ENCODE data around the gene NOL8.

The NOL8 gene

DNA sequence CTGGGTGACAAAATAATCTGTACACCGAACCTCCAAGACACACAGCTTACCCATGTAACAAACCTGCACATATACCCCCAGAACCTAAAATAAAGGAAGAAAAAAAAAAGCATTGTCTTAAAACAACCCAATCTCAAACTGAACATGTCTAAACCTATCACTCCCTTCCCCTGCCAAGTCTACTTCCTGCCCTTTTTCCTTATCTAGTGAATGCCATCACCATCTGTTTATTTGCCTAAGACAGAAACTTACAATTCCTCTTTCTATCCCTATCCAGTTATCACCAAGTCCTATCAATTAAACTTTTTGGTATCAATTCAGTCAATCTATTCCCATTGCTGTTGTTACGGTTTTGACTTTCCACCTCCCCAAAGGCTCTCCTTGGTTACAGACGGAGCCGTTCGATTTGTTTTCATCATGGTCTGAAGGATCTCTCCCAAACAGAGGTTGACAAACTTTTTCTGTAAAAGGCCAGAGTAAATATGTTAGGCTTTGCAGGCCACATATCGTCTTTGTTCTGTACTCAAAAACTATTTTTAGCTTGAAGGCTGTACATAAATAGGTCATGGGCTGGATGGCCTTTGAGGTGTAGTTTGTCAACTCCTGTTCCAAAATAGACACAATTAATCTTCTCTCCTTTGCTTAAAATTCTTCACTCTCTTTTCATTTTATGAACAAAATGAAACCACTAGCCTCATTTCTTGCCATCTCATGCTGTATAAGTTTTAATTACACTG is 12.1 kb downstream of the NOL8 start:
- DNase-seq (ENCODE audit: low spot score): no peak

DNA sequence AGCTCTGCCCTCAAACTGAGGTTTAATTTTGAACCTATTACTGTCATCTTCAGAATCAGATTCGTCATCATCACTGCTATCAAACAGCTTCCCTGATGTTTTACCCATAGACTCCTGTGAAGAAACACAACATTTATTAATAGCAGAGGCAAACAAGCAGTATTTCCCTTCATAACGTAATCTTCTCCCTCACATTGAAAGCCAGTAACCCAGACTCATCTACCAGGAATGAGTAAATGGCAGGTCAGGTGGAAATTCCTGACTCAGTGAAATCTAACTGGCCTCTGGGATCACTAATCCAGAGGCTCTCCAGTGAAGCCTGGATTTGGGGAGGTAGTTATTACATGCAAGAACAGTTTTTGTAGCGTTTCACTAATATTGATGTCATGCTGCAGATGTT is 14.6 kb downstream of the NOL8 start:
- no peak for DNase-seq (ENCODE audit: low spot score)

DNA sequence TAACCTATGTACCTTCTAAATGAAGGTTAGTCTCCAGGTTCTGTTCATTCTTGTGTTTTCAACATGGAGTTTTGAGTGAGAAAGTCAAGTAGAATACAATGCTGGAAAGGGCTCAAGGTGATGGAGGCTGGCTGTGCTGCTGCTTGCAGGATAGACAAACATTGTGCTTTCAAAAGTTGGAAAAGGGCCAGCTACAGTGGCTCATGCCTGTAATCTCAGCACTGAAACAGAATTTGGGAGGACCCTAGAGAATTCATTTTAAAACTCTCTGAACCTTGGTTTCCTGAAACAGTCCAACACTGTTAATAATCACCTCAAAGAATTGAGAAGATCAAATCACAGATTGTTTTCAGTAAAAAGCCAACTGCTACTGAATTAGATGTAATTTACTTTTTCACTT is 16.3 kb downstream of the NOL8 start:
- no peak for DNase-seq (ENCODE audit: low spot score)

DNA sequence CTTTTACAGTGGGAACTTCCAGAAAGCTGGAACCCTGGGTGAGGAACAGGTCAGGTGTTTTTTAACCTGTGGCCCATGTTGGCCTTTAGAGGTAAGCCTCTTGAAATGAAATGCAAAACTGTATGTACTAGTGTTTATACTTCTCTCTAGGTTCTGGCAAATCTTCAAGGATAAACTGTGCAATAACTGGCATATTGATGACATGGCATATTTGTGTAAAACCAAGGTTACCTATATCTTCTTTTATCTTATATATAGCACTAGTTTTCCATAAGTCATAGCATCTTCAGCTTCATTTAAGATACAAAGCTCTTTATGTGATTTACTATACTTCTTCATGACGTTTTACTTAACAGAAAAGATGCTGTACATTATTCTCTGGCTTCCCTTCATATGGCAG is 24.2 kb downstream of the NOL8 start:
- DNase-seq (ENCODE audit: low spot score): no peak

DNA sequence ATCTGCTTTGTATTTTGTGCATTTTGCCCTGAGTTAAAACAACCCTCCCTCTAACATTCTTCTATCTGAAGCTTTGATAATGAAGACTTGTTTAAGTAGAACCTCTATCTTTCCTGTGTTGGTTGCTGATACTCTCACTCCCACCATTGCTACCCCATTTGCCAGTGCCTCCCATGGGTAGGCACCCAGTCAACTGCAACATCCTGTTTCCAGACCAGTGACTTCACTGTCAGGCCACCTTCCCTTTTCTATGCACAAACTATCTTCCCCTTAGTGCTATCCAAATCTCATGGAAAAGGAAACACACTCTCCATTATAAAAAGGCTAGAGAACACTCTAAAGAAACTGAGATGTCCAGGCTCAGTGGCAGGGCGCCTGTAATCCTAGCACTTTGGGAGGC is 26.0 kb downstream of the NOL8 start:
- no peak for DNase-seq (ENCODE audit: low spot score)

DNA sequence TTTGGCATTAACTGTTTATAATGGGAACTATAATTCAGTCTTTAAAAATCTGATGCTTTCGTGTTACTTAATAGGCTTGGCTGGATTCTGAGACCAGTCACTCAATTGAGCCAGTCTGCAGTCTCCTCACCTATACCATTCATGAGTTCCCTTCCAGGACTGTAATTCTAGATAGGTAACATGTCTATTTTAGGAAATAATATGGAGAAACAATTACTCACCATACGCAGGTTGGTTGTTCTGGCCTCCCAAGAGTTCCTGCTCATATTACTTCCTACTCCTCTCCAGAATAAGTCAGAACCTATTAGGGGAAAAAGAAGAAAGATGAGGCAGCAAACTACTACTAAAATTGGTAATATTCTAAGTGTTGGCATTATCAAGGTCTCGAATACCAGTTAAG is 27.1 kb downstream of the NOL8 start:
- no peak for DNase-seq (ENCODE audit: low spot score)

DNA sequence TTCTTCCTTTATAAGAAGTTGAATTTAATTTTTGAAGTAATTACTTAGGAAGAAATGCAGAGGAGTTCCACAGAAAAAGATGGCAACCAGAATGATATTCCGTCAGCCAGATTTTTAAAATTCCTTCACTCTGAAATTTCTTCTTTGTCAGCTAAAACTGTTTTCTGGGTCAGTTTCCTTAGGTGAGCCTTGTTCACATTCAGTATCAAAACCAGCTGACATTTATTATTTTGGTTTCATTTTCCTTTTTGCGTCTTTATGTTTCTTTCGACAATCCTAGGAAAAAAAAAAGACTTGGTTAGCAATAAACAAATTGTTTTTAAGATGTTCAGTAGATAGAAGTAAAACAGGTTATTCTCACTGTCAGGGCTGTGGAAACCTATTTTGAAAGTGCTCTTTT is 27.5 kb downstream of the NOL8 start:
- no peak for DNase-seq (ENCODE audit: low spot score)

DNA sequence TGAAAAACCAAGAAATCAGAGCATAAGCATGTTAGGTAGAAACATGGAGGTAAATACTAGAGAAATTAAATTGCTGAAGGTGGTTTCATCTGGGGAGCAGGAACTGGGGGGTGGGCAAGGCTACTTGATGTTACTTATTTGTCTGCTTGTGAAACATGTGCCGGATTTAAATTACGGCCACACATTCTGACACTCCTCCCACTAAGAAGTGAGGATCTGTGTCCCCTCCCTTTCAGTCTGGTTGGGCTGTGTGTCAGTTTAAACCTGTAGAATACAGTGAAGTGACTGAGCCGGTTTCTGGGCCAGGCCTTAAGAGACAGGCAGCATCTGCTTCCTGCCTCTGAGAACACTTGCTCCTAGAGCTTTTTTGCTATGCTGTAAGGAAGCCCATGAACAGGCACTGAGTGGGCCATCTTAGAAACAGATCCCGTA is 29.3 kb downstream of the NOL8 start:
- DNase-seq (ENCODE audit: low spot score): no peak

DNA sequence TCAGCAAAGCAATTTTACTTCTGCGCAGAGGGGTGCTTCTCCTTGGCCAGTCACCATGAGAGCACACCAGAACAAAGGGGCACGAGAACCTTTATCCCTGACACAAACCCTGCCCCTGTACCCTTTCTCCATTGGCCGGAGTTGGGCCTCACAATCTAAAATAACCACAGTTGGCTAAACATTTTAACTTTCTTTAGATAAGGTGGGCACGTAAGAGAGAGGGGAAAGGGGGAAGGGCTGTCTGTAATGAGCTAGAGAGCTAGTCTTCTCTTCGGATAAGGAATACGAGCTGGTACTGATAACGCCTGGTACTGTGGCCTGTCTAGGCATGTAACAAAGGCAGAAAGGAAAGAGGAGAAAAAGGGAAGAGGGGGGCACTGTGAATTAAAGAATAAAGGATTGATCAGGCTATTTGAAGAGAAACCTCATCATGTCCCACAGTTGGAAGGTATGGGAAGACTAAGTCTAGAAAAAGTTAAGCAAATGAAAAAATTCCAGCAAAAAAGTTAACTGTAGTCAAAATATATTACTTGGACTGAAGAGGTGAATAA is 29.8 kb downstream of the NOL8 start:
- DNase-seq (ENCODE audit: low spot score): no peak

DNA sequence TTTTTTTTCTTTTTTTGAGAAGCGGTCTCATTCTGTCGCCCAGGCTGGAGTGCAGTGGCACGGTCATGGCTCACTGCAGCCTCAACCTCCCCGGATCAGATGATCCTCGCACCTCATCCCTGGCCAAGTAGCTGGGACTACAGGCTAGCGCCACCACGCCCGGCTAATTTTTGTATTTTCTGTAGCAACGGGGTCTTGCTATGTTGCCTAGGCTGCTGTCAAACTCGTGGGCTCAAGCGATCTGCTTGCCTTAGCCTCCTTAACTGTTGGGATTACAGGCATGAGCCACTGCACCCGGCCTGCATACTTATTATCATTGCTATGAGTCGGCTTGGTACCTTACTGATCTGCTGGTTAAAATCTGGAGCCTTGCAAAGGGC is 30.9 kb downstream of the NOL8 start:
- DNase-seq (ENCODE audit: low spot score): no peak

DNA sequence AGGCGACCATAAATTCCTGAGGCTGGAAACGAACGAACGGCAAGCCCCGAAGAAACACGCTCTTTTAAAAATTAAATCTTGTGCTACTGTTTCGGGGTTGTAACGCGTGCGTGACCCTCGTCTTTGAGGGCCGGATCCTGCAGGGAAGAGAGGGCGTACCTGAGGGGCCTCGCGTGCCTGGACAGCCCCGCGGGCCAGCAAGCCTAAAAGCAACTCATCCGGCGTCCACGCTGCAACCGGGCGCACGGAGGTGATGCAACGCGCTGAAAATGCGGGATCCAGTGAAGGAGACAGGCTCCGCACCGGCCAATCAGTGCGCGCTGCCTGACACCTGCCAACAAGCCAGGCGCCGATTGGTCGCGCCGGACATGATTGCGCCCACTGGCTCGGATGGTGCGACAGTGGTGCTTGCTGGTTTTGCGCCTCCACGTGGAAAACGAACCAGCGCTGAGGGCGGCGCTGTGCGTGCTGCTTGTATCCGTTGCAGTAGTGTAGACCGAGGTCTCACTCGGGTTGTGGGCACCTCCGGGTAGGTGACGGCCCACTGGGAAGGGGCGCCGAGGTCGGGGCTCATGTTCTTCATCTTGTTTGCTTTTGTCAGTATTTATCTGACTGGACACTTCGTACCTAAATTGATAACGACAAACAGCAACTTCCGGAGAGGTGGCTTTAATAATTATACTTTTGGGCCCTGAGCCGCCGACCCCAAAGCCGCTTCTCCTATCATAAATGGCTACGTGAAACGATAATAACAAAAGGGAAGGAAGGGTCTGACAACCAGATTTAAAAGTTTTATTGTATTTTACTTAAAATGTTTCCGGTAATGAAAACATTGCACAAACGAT is 31.5 kb downstream of the NOL8 start, which contains the start of gene IARS1:
Gene IARS1, minus strand, starts transcription at position 246 of the 845 bp plus-strand sequence. CDS start 4,278 bp downstream, outside the sequence.
- peak; percentile 98 for DNase-seq (ENCODE audit: low spot score)

DNA sequence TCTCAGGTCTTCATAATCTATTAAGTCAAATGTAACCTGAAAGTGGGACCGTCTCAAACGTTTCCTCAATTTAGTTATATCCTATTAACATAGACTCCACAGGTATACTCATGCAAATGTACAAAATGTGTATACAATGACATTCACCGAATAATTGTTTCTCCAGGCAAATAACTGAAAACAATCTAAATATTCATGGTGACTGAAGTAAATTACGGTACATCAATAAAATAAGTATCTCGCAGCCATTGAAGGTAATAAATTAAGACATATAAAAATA is 32.1 kb downstream of the NOL8 start:
- no peak for DNase-seq (ENCODE audit: low spot score)

DNA sequence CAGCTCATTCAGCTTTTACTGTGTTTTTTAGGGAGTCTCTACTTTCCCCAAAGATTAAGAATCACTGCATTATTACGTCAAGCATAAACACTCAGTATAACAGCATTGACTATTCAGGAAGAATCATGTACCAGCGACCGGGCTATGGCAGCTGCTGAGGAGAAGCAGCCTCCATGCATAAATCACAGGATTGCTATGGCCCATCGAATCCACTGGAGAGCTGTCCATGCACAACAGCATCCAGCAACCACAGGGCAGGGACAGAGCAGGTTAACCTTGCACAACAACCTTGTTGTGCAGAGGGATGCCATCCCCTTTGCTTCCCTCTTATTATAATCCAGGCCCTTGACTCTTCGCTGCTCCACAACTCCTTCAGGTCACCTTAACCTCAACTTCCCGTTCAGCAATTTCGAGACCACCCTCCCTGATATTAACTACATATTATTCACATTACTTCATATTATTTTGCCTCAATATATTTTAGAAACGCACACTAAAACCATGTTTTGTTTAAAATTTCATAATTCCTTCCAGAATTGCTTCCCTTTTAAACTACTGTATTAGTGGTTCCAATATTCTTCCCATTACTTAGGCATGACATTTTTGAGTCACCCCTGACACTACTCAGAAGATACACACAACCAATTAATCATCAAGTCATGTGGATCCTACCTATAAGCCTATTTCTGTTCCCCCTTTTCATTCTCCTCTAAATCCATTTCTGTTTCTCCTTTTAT is 32.6 kb downstream of the NOL8 start:
- peak; percentile 2 for DNase-seq (ENCODE audit: low spot score)

DNA sequence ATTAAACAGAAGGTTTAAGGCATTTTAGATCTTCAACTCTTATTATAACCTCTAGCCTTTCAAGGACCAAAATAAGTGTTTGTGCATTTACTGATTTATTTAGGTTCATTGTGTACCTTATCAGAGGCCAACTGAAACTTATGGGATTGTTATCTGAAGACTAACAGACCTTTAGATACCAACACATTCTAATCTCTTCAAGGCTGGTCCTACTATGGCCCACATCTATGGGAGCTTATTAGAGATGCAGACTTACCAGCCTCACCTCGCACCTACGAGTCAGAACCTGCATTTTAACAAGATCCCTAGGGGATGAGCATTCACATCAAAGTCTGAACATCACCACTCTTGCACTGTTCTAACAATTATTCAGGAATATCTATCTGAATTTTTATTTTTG is 33.6 kb downstream of the NOL8 start:
- DNase-seq (ENCODE audit: low spot score): no peak

DNA sequence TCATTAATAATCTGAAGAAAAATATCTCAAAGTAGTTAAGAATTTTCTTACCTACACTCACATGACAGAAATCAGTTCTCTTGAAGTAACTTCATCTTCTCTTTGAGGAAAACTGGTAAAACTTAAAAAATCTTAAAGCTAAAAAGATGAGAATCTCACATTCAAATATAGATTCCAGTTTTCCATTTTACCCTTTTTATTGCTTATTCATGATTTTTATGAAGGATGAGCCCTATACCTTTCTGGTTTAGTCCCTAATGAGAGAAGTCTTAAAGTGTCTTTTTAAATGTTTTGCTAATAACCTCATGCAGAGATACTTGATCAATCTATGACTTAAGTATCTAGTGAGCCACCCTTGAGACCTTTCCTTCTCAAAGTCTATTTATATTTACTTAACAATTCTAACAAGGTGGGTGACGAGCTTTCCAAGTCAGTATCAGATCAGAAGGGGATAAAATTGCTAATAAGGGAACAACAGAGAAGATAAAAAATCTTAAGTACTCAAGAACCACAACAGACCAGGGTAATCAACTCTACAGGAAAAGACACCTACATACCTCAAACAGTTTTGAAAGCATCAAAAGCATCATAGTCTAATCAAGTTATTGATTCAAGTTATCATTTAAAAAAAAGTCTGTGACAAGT is 34.2 kb downstream of the NOL8 start:
- no peak for DNase-seq (ENCODE audit: low spot score)

DNA sequence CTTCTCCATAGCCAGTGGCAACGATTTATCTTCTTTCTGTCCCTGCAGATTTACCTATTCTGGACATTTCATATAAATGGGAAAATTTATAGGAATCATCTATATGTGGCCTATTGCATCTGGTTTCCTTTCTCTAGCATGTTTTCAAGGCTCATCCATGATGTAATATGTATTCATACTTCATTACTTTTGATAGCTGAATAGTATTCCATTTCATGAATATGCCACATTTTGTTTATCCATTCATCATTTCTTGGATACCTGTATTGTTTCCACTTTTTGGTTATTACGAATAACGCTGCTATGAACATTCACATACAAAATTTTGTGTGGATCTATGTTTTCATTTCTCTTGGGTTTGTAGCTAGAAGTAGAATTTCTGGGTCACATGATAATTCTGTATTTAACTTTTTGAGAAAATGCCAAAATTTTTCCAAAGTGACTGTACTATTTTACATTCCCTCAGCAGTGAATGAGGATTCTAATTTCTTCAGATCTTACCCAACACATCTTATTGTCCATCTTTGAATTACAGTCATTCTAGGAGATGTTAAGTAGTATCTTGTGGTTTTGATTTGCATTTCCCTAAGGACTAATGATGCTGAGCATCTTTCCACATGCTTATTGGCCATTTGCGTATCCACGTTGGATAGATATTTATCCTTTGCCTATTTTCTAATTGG is 35.3 kb downstream of the NOL8 start:
- DNase-seq (ENCODE audit: low spot score): peak; percentile 4

DNA sequence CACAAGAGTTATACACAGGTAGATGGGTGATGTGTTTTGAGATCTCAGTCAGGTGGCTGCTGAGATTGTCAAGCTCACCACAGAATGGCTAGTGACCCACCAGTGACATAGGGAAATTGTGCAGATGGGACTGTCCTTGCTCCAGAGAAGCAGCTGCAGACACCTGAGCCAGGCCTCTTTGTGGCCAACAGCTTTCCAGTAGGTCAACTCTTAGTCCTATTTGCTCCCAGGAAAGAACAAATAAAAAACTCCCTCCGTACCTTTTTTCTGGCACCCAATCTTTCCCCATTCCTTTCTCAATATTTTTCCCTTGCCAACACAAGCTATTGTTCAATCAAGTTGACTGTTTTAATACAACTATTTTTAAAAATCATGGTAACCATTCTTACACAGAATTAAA is 45.8 kb downstream of the NOL8 start:
- DNase-seq (ENCODE audit: low spot score): no peak

DNA sequence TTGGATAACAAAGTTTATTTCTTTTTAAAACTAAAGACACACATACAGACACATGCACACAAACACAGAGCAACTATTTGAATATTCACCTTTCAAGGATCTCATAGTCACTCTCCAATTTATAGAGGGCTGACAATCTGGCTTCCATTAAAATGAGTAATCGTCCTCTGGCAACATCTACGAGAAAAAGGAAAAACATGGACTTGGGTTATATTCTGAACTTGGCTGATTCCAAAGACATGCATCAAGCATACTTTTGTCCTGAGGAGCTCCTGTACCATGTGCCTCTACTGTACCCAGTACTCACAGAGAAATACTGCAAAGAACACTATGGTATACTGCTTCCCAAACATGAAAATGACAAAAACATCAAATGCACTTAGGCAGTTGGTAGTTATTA is 47.0 kb downstream of the NOL8 start:
- DNase-seq (ENCODE audit: low spot score): no peak

DNA sequence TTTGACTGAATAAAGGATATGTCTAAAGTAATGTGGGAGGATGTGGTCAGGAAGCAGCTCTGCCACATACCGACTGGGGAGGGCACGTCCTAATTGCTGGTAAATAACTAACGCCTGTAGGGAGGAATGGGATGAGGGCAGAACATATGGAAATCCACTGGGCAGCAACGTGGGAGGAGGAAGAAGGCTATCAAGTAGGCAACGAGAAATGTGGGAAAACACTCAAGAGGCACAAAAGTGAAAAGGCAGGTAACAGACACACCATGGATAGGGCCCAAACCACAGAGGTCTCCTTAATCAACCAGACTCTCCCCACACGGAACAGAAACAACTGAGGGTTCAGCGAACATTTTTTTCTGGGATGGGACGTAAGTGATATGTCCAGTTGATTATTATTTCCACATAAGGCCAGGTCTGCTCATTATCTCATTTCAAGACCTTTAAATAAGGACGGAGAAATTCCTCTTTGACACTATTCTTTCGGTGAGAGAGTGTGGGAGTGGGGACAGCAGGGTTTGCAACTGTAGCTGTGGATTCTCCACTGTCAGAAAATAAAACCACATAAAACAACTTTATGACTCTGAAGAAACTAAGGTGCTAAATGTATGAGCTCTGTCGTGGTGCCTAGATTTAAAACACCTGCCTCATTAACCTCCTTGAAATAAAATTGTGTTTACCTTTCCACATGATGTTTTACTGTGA is 48.7 kb downstream of the NOL8 start:
- no peak for DNase-seq (ENCODE audit: low spot score)

DNA sequence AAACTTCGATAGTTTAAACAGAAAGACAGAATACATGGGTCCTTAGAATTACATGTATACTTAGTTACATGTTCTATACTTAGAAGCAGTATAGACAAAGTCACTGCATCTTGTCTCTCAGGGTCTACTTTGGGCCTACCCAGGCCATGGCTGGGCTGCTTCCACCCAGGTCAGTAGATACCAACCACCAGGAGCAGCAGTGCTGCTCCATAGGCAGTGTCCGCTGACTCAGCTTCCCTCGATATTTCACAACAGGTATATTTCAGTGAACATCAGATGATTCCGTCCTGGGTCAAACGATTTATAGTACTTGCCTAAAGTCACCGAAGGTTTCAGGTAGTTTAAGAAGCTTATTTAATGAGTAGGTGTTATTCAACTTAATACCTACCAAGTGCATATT is 49.6 kb downstream of the NOL8 start:
- no peak for DNase-seq (ENCODE audit: low spot score)

DNA sequence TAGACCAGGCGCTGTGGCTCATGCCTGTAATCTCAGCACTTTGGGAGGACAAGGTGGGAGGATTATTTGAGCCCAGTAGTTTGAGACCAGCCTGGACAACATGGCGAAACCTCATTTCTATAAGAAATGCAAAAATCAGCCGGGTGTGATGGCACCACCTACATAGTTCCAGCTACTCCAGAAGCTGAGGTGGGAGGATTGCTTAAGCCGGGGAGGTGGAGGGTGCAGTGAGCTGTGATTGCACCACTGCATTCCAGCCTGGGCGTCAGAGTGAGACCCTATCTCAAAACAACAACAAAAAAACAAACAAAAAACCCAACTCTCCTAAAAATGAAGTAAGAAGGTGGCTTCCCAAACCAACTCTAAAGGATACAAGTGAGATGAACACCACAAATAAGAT is 54.6 kb downstream of the NOL8 start:
- DNase-seq (ENCODE audit: low spot score): no peak

All from hepatic stellate cell (primary cell).